Measurements from ENCODE around the gene RSRC1. TPM values are rescaled to one million over a fixed set of nuclear protein-coding genes. Genes with fewer than 3 reads are reported as not detected.

The RSRC1 gene
- polyA plus RNA-seq, 1 donor (not counting 4 experiments of a cell fraction or from before 2014, with no cell fraction given) = 11.1 TPM

- no peaks in the 10 kb centered on the region for H4K20me1 ChIP-seq (ENCODE audit: control insufficient read depth, extremely low read depth, insufficient read depth, low read length)
- no peaks in the 10 kb centered on the region for H3K27me3 ChIP-seq (ENCODE audit: control insufficient read depth, extremely low read depth, insufficient read depth, low read length)
- no peak overlapping the region for H3K4me3 ChIP-seq (ENCODE audit: control insufficient read depth in 2 of 3, extremely low read depth in 1 of 3, insufficient read depth in 2 of 3, low read depth in 1 of 3, low read length in 3 of 3)
- TF ChIP-seq, protein P1, sequence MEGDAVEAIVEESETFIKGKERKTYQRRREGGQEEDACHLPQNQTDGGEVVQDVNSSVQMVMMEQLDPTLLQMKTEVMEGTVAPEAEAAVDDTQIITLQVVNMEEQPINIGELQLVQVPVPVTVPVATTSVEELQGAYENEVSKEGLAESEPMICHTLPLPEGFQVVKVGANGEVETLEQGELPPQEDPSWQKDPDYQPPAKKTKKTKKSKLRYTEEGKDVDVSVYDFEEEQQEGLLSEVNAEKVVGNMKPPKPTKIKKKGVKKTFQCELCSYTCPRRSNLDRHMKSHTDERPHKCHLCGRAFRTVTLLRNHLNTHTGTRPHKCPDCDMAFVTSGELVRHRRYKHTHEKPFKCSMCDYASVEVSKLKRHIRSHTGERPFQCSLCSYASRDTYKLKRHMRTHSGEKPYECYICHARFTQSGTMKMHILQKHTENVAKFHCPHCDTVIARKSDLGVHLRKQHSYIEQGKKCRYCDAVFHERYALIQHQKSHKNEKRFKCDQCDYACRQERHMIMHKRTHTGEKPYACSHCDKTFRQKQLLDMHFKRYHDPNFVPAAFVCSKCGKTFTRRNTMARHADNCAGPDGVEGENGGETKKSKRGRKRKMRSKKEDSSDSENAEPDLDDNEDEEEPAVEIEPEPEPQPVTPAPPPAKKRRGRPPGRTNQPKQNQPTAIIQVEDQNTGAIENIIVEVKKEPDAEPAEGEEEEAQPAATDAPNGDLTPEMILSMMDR (optimal IDR thresholded peaks at IDR 0.05 in 1 of 3, IDR thresholded peaks at IDR 0.05 in 1 of 3, conservative IDR thresholded peaks at IDR 0.05 in 1 of 3; ENCODE audit: extremely low read depth in 1 of 3, insufficient read depth in 2 of 3, low read length in 3 of 3) = no peak
- no peaks in the 10 kb centered on the region for H3K4me1 ChIP-seq (ENCODE audit: control insufficient read depth, extremely low read depth, insufficient read depth, low read length)
- no peak overlapping the region for H3K9ac ChIP-seq (ENCODE audit: control insufficient read depth, extremely low read depth, insufficient read depth, low read length)
- no peaks in the 10 kb centered on the region for H3K9me3 ChIP-seq (ENCODE audit: control insufficient read depth, low read depth, low read length)
- H3K79me2 ChIP-seq (ENCODE audit: control insufficient read depth, insufficient read depth, low read length) = no peaks in the 10 kb centered on the region
- no peaks in the 10 kb centered on the region for H3K9me1 ChIP-seq (ENCODE audit: control insufficient read depth, extremely low read depth, insufficient read depth, low read length)
- dilution Hi-C loops (cut with MboI; ENCODE audit: extremely low pct_ligation_motif_present, low sequenced_read_pairs) = no loop called here
- no peak overlapping the region for H3K27ac ChIP-seq (ENCODE audit: control insufficient read depth, insufficient read depth, low read length)
- H3K4me2 ChIP-seq (ENCODE audit: control insufficient read depth, extremely low read depth, insufficient read depth, low read depth, low read length) = no peak overlapping the region
- DNase-seq (ENCODE audit: low read depth, low spot score) = no peak
- H3K36me3 ChIP-seq (ENCODE audit: control insufficient read depth in 2 of 2, extremely low read depth in 1 of 2, insufficient read depth in 2 of 2, low read length in 2 of 2) = no peaks in the 10 kb centered on the region
- no peak for FAIRE-seq
- no peak overlapping the region for H2AFZ ChIP-seq (ENCODE audit: control insufficient read depth, low read length)
These were observed 421.4 kb downstream of the RSRC1 start for GRCh38 chr3:158531334-158531733.

GRCh38 chr3:158532099-158532734, 422.3 kb downstream of the RSRC1 start:
- FAIRE-seq = no peak
- H3K27me3 ChIP-seq (ENCODE audit: control insufficient read depth, extremely low read depth, insufficient read depth, low read length) = no peaks in the 10 kb centered on the region
- H3K9me3 ChIP-seq (ENCODE audit: control insufficient read depth, low read depth, low read length) = no peaks in the 10 kb centered on the region
- TF ChIP-seq EZH2 (IDR thresholded peaks at IDR 0.05; ENCODE audit: low read length) = no peak
- TF ChIP-seq, protein P1 (optimal IDR thresholded peaks at IDR 0.05 in 1 of 3, IDR thresholded peaks at IDR 0.05 in 1 of 3, conservative IDR thresholded peaks at IDR 0.05 in 1 of 3; ENCODE audit: extremely low read depth in 1 of 3, insufficient read depth in 2 of 3, low read length in 3 of 3) = peak; percentile 34 to 58 (median 43)
- H3K9me1 ChIP-seq (ENCODE audit: control insufficient read depth, extremely low read depth, insufficient read depth, low read length) = no peaks in the 10 kb centered on the region
- dilution Hi-C loops (cut with MboI; ENCODE audit: extremely low pct_ligation_motif_present, low sequenced_read_pairs) = no loop called here
- no peak overlapping the region for H3K4me2 ChIP-seq (ENCODE audit: control insufficient read depth, extremely low read depth, insufficient read depth, low read depth, low read length)
- H3K4me3 ChIP-seq (ENCODE audit: control insufficient read depth in 2 of 3, extremely low read depth in 1 of 3, insufficient read depth in 2 of 3, low read depth in 1 of 3, low read length in 3 of 3) = no peak overlapping the region
- DNase-seq (ENCODE audit: low read depth, low spot score) = no peak
- H3K36me3 ChIP-seq (ENCODE audit: control insufficient read depth in 2 of 2, extremely low read depth in 1 of 2, insufficient read depth in 2 of 2, low read length in 2 of 2) = no peaks in the 10 kb centered on the region
- no peak overlapping the region for H3K27ac ChIP-seq (ENCODE audit: control insufficient read depth, insufficient read depth, low read length)
- H2AFZ ChIP-seq (ENCODE audit: control insufficient read depth, low read length) = no peak overlapping the region
- no peaks in the 10 kb centered on the region for H3K79me2 ChIP-seq (ENCODE audit: control insufficient read depth, insufficient read depth, low read length)
- no peak overlapping the region for H3K9ac ChIP-seq (ENCODE audit: control insufficient read depth, extremely low read depth, insufficient read depth, low read length)
- no peaks in the 10 kb centered on the region for H4K20me1 ChIP-seq (ENCODE audit: control insufficient read depth, extremely low read depth, insufficient read depth, low read length)
- H3K4me1 ChIP-seq (ENCODE audit: control insufficient read depth, extremely low read depth, insufficient read depth, low read length) = no peaks in the 10 kb centered on the region

Data from keratinocyte (primary cell).